Bronchial epithelial cell (primary cell): ENCODE data around the gene GRIK1. TPM values are rescaled to one million over a fixed set of nuclear protein-coding genes. Genes with fewer than 3 reads are reported as not detected.
A peak's percentile ranks its signal among the peaks of the same experiment; 100 is the strongest.

ENCODE experiments used
- DNase-seq: peaks from one replicate; pipeline ENCODE4 v3.0.0-alpha.2; 2010; ENCODE audit warnings: low read depth
- FAIRE-seq: peaks from 2 replicates; lab custom pipeline; 2011; peaks lifted over from hg19 to GRCh38; lab: Jason Lieb, UNC
- H3K27me3 ChIP-seq: 2 replicates; pipeline ENCODE4 v1.5.1; 2011; ENCODE audit warnings: low read length; ENCODE audit not compliant: control insufficient read depth, insufficient read depth
- H3K36me3 ChIP-seq: 2 replicates; pipeline ENCODE4 v1.5.1; 2011; ENCODE audit warnings: low read length; ENCODE audit not compliant: control insufficient read depth, insufficient read depth
- H3K4me3 ChIP-seq: 2 replicates; pipeline ENCODE4 v1.5.1; 2011; ENCODE audit warnings: mild to moderate bottlenecking, low read depth, low read length, control low read depth
- total RNA-seq: library from RNA; depleted of rRNA; stranded (reverse); fragments of >200 nt; gene quantifications from 2 replicates; pipeline ENCODE4 v1.2.1, GENCODE V29; 2014
- TF ChIP-seq, protein P1 (sequence below): IDR thresholded peaks from 2 replicates; pipeline ENCODE4 v1.5.1; 2011; ENCODE audit warnings: mild to moderate bottlenecking, moderate library complexity, low read length, control low read depth, inconsistent platforms; ENCODE audit not compliant: insufficient read depth, severe bottlenecking

GRIK1 gene
- total RNA-seq, 1 donor from 2014 or later = not detected

DNA sequence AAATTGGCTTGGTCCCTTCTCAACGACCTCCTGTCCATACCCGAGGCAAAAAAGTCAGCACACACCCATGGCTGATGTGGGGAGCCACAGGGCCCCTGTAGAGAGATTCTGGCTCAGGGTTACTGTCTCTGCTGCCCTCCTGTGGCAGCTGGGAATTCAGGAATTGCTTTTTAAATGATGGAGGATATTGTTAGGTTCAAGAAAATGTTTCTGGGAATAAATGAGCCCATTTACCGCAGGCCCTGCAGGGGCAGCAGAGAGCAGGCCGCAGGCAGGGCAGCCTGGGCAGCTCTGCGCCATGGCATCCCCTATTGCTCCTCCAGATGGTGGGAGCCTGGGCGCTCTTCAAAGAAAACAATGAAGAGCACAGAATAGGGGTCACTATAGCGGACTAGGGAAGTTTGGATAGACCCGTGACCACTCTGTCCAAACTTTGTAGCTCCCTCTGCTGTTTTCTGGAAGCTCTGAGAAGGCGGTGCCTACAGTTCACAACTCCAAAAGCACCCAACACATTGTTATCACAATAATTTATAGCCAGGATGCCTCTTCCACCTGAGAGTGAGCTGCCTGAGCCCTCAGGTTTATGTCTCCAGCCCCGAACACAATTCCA is 440.0 kb downstream of the GRIK1 start:
- FAIRE-seq (no peak), DNase-seq (peak; percentile 46)
- Histone ChIP-seq H3K4me3 (no peak overlapping the region), H3K36me3 (no peaks in the 10 kb centered on the region), H3K27me3 (no peaks in the 10 kb centered on the region)
- TF ChIP-seq, protein P1, sequence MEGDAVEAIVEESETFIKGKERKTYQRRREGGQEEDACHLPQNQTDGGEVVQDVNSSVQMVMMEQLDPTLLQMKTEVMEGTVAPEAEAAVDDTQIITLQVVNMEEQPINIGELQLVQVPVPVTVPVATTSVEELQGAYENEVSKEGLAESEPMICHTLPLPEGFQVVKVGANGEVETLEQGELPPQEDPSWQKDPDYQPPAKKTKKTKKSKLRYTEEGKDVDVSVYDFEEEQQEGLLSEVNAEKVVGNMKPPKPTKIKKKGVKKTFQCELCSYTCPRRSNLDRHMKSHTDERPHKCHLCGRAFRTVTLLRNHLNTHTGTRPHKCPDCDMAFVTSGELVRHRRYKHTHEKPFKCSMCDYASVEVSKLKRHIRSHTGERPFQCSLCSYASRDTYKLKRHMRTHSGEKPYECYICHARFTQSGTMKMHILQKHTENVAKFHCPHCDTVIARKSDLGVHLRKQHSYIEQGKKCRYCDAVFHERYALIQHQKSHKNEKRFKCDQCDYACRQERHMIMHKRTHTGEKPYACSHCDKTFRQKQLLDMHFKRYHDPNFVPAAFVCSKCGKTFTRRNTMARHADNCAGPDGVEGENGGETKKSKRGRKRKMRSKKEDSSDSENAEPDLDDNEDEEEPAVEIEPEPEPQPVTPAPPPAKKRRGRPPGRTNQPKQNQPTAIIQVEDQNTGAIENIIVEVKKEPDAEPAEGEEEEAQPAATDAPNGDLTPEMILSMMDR = peak; percentile 58

GRCh38 chr21:29499229-29499628 is 440.6 kb downstream of the GRIK1 start:
- no peaks in the 10 kb centered on the region for H3K27me3 ChIP-seq
- no peaks in the 10 kb centered on the region for H3K36me3 ChIP-seq
- TF ChIP-seq, protein P1 = no peak
- H3K4me3 ChIP-seq = no peak overlapping the region
- DNase-seq (no peak), FAIRE-seq (no peak)

DNA sequence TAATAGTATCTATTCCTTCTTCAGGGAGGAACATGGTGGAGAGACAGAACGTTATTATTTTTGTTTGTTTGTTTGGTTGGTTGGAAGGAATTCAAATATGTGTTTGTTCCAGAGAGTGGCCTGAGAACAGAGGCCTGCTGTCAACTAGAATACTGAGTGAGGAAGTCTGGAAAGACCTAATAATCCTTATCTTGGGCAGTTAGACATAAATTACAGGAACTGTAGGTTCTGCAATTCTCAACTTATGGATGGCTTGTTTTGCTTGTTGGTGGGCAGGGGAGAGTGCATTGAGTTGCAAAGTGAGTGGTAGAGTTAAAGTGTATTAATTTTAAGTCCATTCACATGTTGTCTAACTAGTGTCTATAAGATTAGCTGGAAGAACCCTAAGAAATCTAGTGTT is 443.5 kb downstream of the GRIK1 start:
- FAIRE-seq (no peak), DNase-seq (no peak)
- Histone ChIP-seq H3K27me3 (no peaks in the 10 kb centered on the region), H3K4me3 (no peak overlapping the region), H3K36me3 (no peaks in the 10 kb centered on the region)
- TF ChIP-seq, protein P1 = no peak

- no peak for FAIRE-seq
- H3K4me3 ChIP-seq = no peak overlapping the region
- H3K27me3 ChIP-seq = no peaks in the 10 kb centered on the region
- no peak for DNase-seq
- TF ChIP-seq, protein P1 = no peak
- no peaks in the 10 kb centered on the region for H3K36me3 ChIP-seq
Measured at GRCh38 chr21:29490016-29490415, 449.8 kb downstream of the GRIK1 start.

DNA sequence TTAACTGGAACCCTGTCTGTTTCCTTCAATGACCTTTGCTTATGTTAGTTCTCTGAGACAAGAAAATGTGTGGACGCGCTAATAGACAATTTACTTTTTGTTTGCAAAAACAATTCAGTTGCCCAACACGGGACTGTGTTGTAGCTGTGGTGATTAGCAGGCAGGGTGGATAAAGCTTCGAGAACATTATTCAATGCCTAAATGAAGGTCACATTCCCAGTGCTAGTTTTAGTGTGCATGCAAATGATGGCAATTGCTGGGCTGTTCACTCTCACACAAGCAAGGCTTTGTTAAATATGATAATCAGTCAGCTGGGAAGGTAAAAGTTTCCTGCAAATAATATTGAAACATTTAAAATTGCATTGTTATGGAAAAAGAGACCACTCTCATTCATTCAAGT is 452.6 kb downstream of the GRIK1 start:
- TF ChIP-seq, protein P1 = no peak
- Histone ChIP-seq H3K36me3 (no peaks in the 10 kb centered on the region), H3K27me3 (no peaks in the 10 kb centered on the region), H3K4me3 (no peak overlapping the region)
- FAIRE-seq (no peak), DNase-seq (no peak)

Other genes starting within 250 kb of the GRIK1 start
- 2.3 TPM in 1 of 2 replicates, not detected in the other for gene CLDN17, start 226.8 kb upstream of the GRIK1 start, total RNA-seq